Upper lobe of left lung (tissue), 4 donors: Measurements from ENCODE around the gene BCAS4.

Source experiments
- CTCF ChIP-seq, 6 experiments: fragments of 450-650 bp in 4 of 6; fragments of 200-600 bp in 2 of 6; sonication (generic) in 2 of 6; IDR thresholded peaks; one replicate each; pipeline ENCODE4 v1.5.1; 2016 to 2019; ENCODE audit warnings: antibody characterized with exemption in 6 of 6
- POLR2A ChIP-seq, 4 donors: fragments of 450-650 bp; IDR thresholded peaks; one replicate each; pipeline ENCODE4 v1.5.1; 2016 to 2017; ENCODE audit warnings: antibody characterized with exemption in 4 of 4, mild to moderate bottlenecking in 2 of 4
- POLR2AphosphoS5 ChIP-seq, 2 donors: sonication (generic); formaldehyde crosslinking; IDR thresholded peaks; one replicate each; pipeline ENCODE4 v1.5.1; 2017; ENCODE audit warnings: antibody characterized with exemption in 2 of 2

GRCh38 chr20:50754420-50754819, 40.4 kb upstream of the BCAS4 start:
- no peak for TF ChIP-seq POLR2A (IDR thresholded peaks at IDR 0.05)
- no peak for TF ChIP-seq CTCF (IDR thresholded peaks at IDR 0.05)
- TF ChIP-seq POLR2AphosphoS5 (IDR thresholded peaks at IDR 0.05), result no peak
